Neuronal stem cell (in vitro differentiated cells): Measurements from ENCODE around the gene GMNN.

Experiments
- DNase-seq: peaks from one replicate; pipeline ENCODE4 v3.0.0-alpha.2; 2013; ENCODE audit warnings: low spot score
- H2AFZ ChIP-seq: one replicate; pipeline ENCODE4 v1.6.1; 2013; ENCODE audit warnings: mild to moderate bottlenecking, low read length, inconsistent platforms
- H2AK5ac ChIP-seq: 2 replicates; pipeline ENCODE4 v1.6.1; 2013; ENCODE audit warnings: low read depth, mild to moderate bottlenecking, inconsistent platforms, low read length, moderate library complexity, mixed read lengths
- H2BK120ac ChIP-seq: 2 replicates; pipeline ENCODE4 v1.6.1; 2013; ENCODE audit warnings: low read depth, mild to moderate bottlenecking, inconsistent platforms, low read length, moderate library complexity, mixed read lengths
- H2BK12ac ChIP-seq: one replicate; pipeline ENCODE4 v1.6.1; 2013; ENCODE audit warnings: low read length, inconsistent platforms
- H2BK15ac ChIP-seq: 2 replicates; pipeline ENCODE4 v1.6.1; 2013; ENCODE audit warnings: mild to moderate bottlenecking, low read length, inconsistent platforms, mixed read lengths
- H2BK5ac ChIP-seq: one replicate; pipeline ENCODE4 v1.6.1; 2013; ENCODE audit warnings: inconsistent platforms, mild to moderate bottlenecking, low read length, moderate library complexity
- H3K14ac ChIP-seq: one replicate; pipeline ENCODE4 v1.6.1; 2013; ENCODE audit warnings: low read length, inconsistent platforms
- H3K18ac ChIP-seq: 2 replicates; pipeline ENCODE4 v1.6.1; 2013; ENCODE audit warnings: low read length, inconsistent platforms
- H3K23ac ChIP-seq: 2 replicates; pipeline ENCODE4 v1.6.1; 2013; ENCODE audit warnings: low read depth, mild to moderate bottlenecking, mixed read lengths, low read length, inconsistent platforms; ENCODE audit not compliant: poor library complexity
- H3K27ac ChIP-seq: replicated peaks from 3 replicates; pipeline ENCODE4 v1.5.1; 2013; ENCODE audit warnings: low read length, inconsistent platforms
- H3K27me3 ChIP-seq, 3 experiments: 2 replicates each; pipeline ENCODE4 v1.6.1; 2013; ENCODE audit warnings: low read length in 3 of 3, mild to moderate bottlenecking in 2 of 3, inconsistent platforms in 1 of 3, low read depth in 1 of 3, mixed read lengths in 1 of 3, moderate library complexity in 1 of 3; ENCODE audit not compliant: control insufficient read depth in 3 of 3, insufficient read depth in 3 of 3
- H3K36me3 ChIP-seq, 2 donors: replicated peaks in 1 of 2; 2 replicates each; pipeline ENCODE4 v1.6.1; 2013; ENCODE audit warnings: low read length in 2 of 2; ENCODE audit not compliant: control insufficient read depth in 2 of 2, insufficient read depth in 2 of 2
- H3K4ac ChIP-seq: 2 replicates; pipeline ENCODE4 v1.6.1; 2013; ENCODE audit warnings: inconsistent platforms, mild to moderate bottlenecking, low read length, moderate library complexity
- H3K4me1 ChIP-seq, 2 donors: 1 replicate in 1 of 2; 2 replicates in 1 of 2; pipeline ENCODE4 v1.6.1; 2013; ENCODE audit warnings: low read length in 2 of 2, low read depth in 1 of 2; ENCODE audit not compliant: control insufficient read depth in 2 of 2, insufficient read depth in 1 of 2
- H3K4me2 ChIP-seq: one replicate; pipeline ENCODE4 v1.6.1; 2013; ENCODE audit warnings: mild to moderate bottlenecking, low read length, inconsistent platforms; ENCODE audit not compliant: insufficient read depth, poor library complexity, severe bottlenecking
- H3K4me3 ChIP-seq, 2 donors: 2 replicates each; pipeline ENCODE4 v1.5.1; 2013; ENCODE audit warnings: low read length in 2 of 2, mild to moderate bottlenecking in 2 of 2, inconsistent platforms in 1 of 2, moderate library complexity in 1 of 2
- H3K79me1 ChIP-seq: one replicate; pipeline ENCODE4 v1.6.1; 2013; ENCODE audit warnings: low read depth, mild to moderate bottlenecking, inconsistent platforms, low read length, moderate library complexity
- H3K9ac ChIP-seq: one replicate; pipeline ENCODE4 v1.6.1; 2013; ENCODE audit warnings: mild to moderate bottlenecking, low read depth, low read length, inconsistent platforms; ENCODE audit not compliant: poor library complexity
- H3K9me3 ChIP-seq, 2 donors: replicated peaks in 1 of 2; 2 replicates each; pipeline versions ENCODE3 to v1.6.1; 2013; ENCODE audit warnings: low read length in 2 of 2, mild to moderate bottlenecking in 2 of 2, inconsistent platforms in 1 of 2, low read depth in 1 of 2, mixed read lengths in 1 of 2, moderate library complexity in 1 of 2; ENCODE audit not compliant: control insufficient read depth in 2 of 2, insufficient read depth in 1 of 2
- H4K8ac ChIP-seq: one replicate; pipeline ENCODE4 v1.6.1; 2013; ENCODE audit warnings: low read depth, mild to moderate bottlenecking, inconsistent platforms, low read length, moderate library complexity
- H4K91ac ChIP-seq: one replicate; pipeline ENCODE4 v1.6.1; 2013; ENCODE audit warnings: low read length, low read depth, mild to moderate bottlenecking, inconsistent platforms; ENCODE audit not compliant: poor library complexity
- WGBS, 2 donors: extraction: QIAGEN DNeasy Blood & Tissue Kit; methylation state at CpG; one replicate each; pipeline ENCODE4 v1.1.7; 2013; ENCODE audit warnings: missing lambda C conversion rate in 2 of 2, mixed read lengths in 1 of 2; ENCODE audit not compliant: insufficient read length in 2 of 2, insufficient replicate concordance in 1 of 2; ENCODE audit errors: extremely low coverage in 2 of 2; 5-methylcytosine and 5-hydroxymethylcytosine counted together

GMNN gene

GRCh38 chr6:24779416-24780016 lies 4.8 kb downstream of the GMNN start:
- H3K27ac ChIP-seq = no peak overlapping the region
- no peak overlapping the region for H3K4me2 ChIP-seq
- no peak overlapping the region for H3K4me3 ChIP-seq
- H3K36me3 ChIP-seq = peaks cover 8 to 85% of the 10 kb centered on the region in 2 donors
- H2AK5ac ChIP-seq = no peak overlapping the region
- H3K9me3 ChIP-seq = no peaks in the 10 kb centered on the region
- H3K9ac ChIP-seq = no peak overlapping the region
- no peak overlapping the region for H2BK120ac ChIP-seq
- H3K27me3 ChIP-seq = no peaks in the 10 kb centered on the region
- H2BK5ac ChIP-seq = no peak overlapping the region
- H3K79me1 ChIP-seq = no peaks in the 10 kb centered on the region
- H3K14ac ChIP-seq = no peak overlapping the region
- no peak overlapping the region for H4K91ac ChIP-seq
- no CpG with 5 or more reads among the region's 3 CpGs for WGBS, 2 donors
- H3K18ac ChIP-seq = no peak overlapping the region
- no peak overlapping the region for H2AFZ ChIP-seq
- no peak for DNase-seq
- no peak overlapping the region for H2BK15ac ChIP-seq
- no peak overlapping the region for H3K4ac ChIP-seq
- no peak overlapping the region for H2BK12ac ChIP-seq
- H4K8ac ChIP-seq = no peak overlapping the region
- peaks cover 6% of the 10 kb centered on the region in 2 donors for H3K4me1 ChIP-seq
- no peak overlapping the region for H3K23ac ChIP-seq

GRCh38 chr6:24780206-24780605 lies 5.5 kb downstream of the GMNN start:
- no peak overlapping the region for H2AFZ ChIP-seq
- no peak overlapping the region for H4K91ac ChIP-seq
- no peaks in the 10 kb centered on the region for H3K9me3 ChIP-seq
- no peak overlapping the region for H3K23ac ChIP-seq
- H3K79me1 ChIP-seq = no peaks in the 10 kb centered on the region
- DNase-seq = no peak
- no peak overlapping the region for H2BK12ac ChIP-seq
- peaks cover 9 to 92% of the 10 kb centered on the region in 2 donors for H3K36me3 ChIP-seq
- H3K18ac ChIP-seq = no peak overlapping the region
- no peak overlapping the region for H2BK15ac ChIP-seq
- no peak overlapping the region for H3K4me2 ChIP-seq
- no peak overlapping the region for H2BK5ac ChIP-seq
- no peak overlapping the region for H4K8ac ChIP-seq
- no peak overlapping the region for H2AK5ac ChIP-seq
- H3K9ac ChIP-seq = no peak overlapping the region
- no peaks in the 10 kb centered on the region for H3K27me3 ChIP-seq
- no peak overlapping the region for H3K14ac ChIP-seq
- no peak overlapping the region for H2BK120ac ChIP-seq
- no peak overlapping the region for H3K27ac ChIP-seq
- H3K4me1 ChIP-seq = peaks cover 6% of the 10 kb centered on the region in 2 donors
- H3K4me3 ChIP-seq = no peak overlapping the region
- H3K4ac ChIP-seq = no peak overlapping the region
- WGBS, 2 donors = no CpG with 5 or more reads among the region's 4 CpGs

- H2AFZ ChIP-seq = no peak overlapping the region
- no peak overlapping the region for H2AK5ac ChIP-seq
- H2BK12ac ChIP-seq = no peak overlapping the region
- no peak overlapping the region for H2BK120ac ChIP-seq
- H3K4me3 ChIP-seq = no peak overlapping the region
- no peaks in the 10 kb centered on the region for H3K4me1 ChIP-seq
- no peak overlapping the region for H3K27ac ChIP-seq
- H3K18ac ChIP-seq = no peak overlapping the region
- DNase-seq = no peak
- no peak overlapping the region for H3K23ac ChIP-seq
- H3K9ac ChIP-seq = no peak overlapping the region
- H2BK5ac ChIP-seq = no peak overlapping the region
- H2BK15ac ChIP-seq = no peak overlapping the region
- H3K4ac ChIP-seq = no peak overlapping the region
- WGBS, 2 donors = no CpG with 5 or more reads among the region's 4 CpGs
- H3K36me3 ChIP-seq = peaks cover 8 to 56% of the 10 kb centered on the region in 2 donors
- H3K14ac ChIP-seq = no peak overlapping the region
- H4K8ac ChIP-seq = no peak overlapping the region
- H3K4me2 ChIP-seq = no peak overlapping the region
- no peak overlapping the region for H4K91ac ChIP-seq
- peaks cover 0 to 13% of the 10 kb centered on the region in 2 donors for H3K9me3 ChIP-seq
- no peaks in the 10 kb centered on the region for H3K79me1 ChIP-seq
- H3K27me3 ChIP-seq = no peaks in the 10 kb centered on the region
Measured at GRCh38 chr6:24788031-24788665, 13.4 kb downstream of the GMNN start.

- DNase-seq = no peak
- WGBS, 2 donors = no CpG with 5 or more reads among the region's 2 CpGs
Measured at GRCh38 chr6:24795106-24795505, 20.4 kb downstream of the GMNN start.

More at GRCh38 chr6:24795106-24795505, 20.4 kb downstream of the GMNN start:
- H2BK12ac ChIP-seq = no peak overlapping the region
- no peak overlapping the region for H2BK5ac ChIP-seq
- H2AFZ ChIP-seq = no peak overlapping the region
- H2BK120ac ChIP-seq = no peak overlapping the region
- H3K9ac ChIP-seq = no peak overlapping the region
- H3K4me3 ChIP-seq = no peak overlapping the region
- no peaks in the 10 kb centered on the region for H3K9me3 ChIP-seq
- H3K27ac ChIP-seq = no peak overlapping the region
- H3K27me3 ChIP-seq = no peaks in the 10 kb centered on the region
- H3K4me1 ChIP-seq = peaks cover 0 to 11% of the 10 kb centered on the region in 2 donors
- no peak overlapping the region for H3K14ac ChIP-seq
- no peaks in the 10 kb centered on the region for H3K36me3 ChIP-seq
- H2AK5ac ChIP-seq = no peak overlapping the region
- no peak overlapping the region for H3K18ac ChIP-seq
- H2BK15ac ChIP-seq = no peak overlapping the region
- no peaks in the 10 kb centered on the region for H3K79me1 ChIP-seq
- no peak overlapping the region for H4K91ac ChIP-seq
- no peak overlapping the region for H3K4ac ChIP-seq
- no peak overlapping the region for H4K8ac ChIP-seq
- no peak overlapping the region for H3K4me2 ChIP-seq
- H3K23ac ChIP-seq = no peak overlapping the region
